ENCODE data around the gene CDC37.
"Not testable (repeated sequence)": the region's sequence is repeated elsewhere in the genome, so short reads cannot be mapped to it uniquely, and the experiment has no call there.

Gene CDC37

DNA sequence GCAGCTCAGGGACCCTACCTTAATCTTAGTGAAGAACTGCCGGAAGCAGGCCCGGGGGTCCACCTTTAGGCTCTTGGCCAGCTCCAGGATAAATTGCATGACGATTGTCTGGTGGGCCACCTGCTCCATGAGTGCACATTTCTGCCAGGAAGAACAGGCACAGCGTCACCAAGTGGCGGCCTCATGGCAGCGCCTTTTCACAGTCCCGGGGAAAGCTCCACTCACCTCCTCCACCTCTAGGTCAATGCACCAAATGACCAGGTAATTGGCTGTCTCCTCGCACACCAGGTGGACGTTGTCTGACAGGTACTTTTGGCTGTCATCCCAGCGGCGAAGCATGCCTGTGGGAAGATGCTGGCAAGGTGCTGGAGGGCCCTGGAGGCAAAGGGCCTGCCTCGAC lies 8.3 kb downstream of the CDC37 start:
- DNase-seq (ENCODE audit: low spot score) = no peak

DNA sequence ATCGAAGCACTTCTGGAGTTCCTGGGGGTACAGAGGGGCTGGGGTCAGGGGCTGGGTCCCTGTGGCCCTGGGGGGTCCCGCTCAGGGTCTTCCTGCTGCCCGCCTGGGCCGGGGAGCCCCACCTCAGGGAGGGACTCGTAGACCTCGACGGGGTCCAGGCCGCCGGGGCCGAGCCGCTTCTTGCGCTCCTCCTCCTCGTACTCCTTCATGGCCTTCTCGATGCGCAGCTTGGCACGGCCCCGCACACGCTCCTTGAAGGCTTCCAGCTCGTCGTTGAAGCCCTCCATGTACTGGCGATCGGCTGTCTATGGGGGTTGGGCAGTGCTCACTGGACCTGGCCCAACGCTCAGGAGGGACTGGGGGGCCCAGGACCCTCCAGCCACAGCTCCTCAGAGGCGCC lies 10.2 kb downstream of the CDC37 start:
- DNase-seq (ENCODE audit: low spot score) = no peak

- DNase-seq (ENCODE audit: low spot score) = no peak
These were observed 11.2 kb downstream of the CDC37 start for GRCh38 chr19:10392120-10392519.

DNA sequence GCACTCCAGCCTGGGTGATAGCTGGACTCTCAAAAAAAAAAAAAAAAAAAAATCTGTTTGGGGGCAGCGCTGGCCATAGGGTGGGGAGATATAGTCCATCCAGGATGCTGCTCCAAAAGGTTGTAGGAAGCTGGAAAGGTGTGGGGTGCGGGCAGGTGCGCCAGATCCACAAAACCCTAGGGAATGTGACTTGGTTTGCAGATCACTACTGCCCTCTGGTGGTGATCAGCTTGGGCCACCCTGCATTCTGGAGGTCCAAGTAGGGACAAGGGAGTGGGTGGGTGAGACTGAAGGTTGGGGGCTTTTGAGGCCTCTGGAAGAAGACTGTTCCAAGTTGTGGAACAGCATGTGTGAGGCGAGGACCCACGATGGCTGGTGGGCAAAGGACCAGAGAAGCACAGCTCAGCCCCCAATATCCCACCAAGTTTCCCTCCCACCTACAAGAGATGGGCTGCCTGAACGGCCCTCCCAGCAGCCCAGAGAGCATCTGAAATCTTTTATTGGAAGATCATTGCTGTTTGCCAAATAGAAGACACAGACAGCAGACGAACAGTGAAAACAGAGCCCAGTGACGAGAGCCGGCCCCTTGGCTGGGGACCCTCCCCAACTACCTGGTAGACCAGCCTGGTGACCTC lies 12.6 kb downstream of the CDC37 start:
- DNase-seq (ENCODE audit: low spot score) = peak; percentile 69

DNA sequence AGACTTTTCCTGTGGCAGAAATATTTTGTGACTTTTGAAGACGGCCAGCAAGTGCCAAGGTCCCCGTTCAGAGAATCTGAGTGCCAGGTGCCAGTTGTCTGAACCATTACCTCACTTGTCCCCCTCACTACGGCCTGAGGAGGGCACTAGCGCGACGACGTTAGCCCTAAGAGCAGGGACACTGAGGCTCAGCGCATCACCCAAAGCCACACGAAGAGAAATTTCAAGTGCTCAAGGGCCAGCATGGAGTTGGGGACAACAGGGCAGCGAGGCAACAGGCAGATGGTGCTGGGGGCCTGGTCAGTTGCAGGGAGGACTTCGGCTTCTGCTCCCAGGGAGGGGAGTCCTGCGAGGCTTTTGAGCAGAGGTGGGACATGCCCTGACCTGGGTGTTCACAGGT lies 13.5 kb downstream of the CDC37 start:
- no peak for DNase-seq (ENCODE audit: low spot score)

- DNase-seq (ENCODE audit: low spot score) = peak; percentile 79
These were observed 14.4 kb downstream of the CDC37 start for GRCh38 chr19:10388957-10389356.

- DNase-seq (ENCODE audit: low spot score) = no peak
These were observed 18.8 kb downstream of the CDC37 start for GRCh38 chr19:10384580-10384979.

DNA sequence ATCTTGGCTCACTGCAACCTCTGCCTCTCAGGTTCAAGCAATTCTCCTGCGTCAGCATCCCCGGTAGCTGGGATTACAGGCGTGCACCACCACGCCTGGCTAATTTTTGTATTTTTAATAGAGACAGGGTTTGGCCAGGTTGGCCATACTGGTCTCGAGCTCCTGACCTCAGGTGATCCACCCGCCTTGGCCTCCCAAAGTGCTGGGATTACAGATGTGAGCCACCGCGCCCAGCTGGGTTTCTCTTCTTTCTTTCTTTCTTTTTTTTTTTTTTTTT lies 20.2 kb downstream of the CDC37 start:
- not testable (repeated sequence) for DNase-seq (ENCODE audit: low spot score)

GRCh38 chr19:10380313-10381102 lies 22.8 kb downstream of the CDC37 start, which contains the start of gene TYK2:
Gene TYK2, minus strand, starts transcription at chr19:10380572. Its CDS starts 2,166 bp downstream, at chr19:10378406.
- peak; percentile 97 for DNase-seq (ENCODE audit: low spot score)

DNA sequence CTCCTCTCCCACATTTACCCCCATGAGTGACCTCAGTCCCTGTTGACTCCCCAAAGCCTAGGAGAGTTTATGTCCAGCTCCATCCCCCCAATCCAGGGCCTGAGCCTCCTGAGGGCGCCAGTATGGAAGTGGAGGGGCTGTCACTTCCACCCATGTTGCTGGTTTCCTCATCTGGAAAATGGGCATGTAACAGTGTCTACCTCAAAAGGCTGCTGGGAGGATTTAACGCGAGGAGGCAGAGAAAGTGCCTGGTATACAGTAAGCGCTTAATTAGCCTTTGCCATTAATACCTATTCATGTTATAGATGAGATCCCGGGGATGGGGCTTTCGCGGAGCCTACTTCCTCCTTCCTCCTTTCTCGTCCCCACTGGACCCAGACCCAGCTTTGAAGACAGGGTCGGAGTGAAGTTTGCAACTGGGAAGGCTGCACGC lies 23.4 kb downstream of the CDC37 start:
- DNase-seq (ENCODE audit: low spot score) = no peak

GRCh38 chr19:10378124-10378523 lies 25.2 kb downstream of the CDC37 start:
- DNase-seq (ENCODE audit: low spot score) = no peak

- not testable (repeated sequence) for DNase-seq (ENCODE audit: low spot score)
These were observed 26.2 kb downstream of the CDC37 start for GRCh38 chr19:10377140-10377640.

DNA sequence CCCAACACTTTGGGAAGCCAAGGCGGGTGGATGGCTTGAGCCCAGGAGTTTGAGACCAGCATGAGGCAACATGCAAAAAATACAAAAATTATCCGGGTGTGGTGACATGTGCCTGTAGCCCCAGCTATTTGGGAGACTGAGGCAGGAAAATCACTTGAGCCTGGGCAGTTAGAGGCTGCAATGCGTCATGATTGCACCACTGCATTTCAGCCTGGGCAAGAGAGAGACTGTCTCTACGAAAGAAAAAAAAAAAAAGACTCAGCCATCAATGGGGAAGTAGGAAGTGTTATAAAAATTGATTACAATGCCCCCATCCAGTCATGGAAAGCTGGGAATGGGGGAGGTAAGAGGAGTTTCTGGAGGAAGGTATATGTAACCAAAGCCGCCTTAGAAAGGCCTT lies 28.4 kb downstream of the CDC37 start:
- no peak for DNase-seq (ENCODE audit: low spot score)

- DNase-seq (ENCODE audit: low spot score) = no peak
These were observed 30.7 kb downstream of the CDC37 start for GRCh38 chr19:10372690-10373089.

DNA sequence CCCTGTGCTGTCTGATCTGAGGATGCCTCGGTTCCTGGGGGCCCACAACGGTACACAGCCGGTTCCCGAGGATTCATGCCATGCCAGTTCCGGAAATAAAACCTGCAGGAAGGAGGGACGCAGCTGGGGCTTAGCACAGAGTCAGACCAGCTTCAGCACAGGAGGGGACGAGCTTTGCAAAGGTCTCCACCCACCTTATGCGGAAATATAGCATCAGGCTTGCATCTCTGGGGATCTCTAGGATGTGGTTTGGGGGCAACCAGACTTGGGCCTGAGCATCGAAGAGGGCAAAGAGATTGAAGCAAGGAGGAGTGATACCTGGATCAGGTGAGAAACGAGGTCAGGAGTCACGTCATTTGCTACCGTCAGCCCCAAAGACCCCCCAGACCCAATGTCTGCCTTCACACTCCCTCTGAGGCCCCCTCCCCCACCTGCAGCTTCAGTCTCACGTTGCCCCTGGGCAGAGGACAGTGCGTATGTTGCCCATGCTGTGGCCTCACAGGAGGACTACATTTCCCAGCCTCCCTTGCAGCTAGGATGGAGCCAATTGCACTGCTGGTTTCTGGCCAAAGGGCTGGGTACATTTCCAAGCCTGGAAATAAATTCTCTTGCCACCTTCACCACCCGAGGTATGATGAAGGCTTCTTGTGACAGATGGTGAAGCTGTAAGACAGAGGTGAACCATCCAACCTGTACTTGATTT lies 35.1 kb downstream of the CDC37 start:
- DNase-seq (ENCODE audit: low spot score) = no peak

- not testable (repeated sequence) for DNase-seq (ENCODE audit: low spot score)
These were observed 36.3 kb downstream of the CDC37 start for GRCh38 chr19:10366950-10367512.

- no peak for DNase-seq (ENCODE audit: low spot score)
These were observed 37.8 kb downstream of the CDC37 start for GRCh38 chr19:10365518-10365917.

- no peak for DNase-seq (ENCODE audit: low spot score)
These were observed 38.7 kb downstream of the CDC37 start for GRCh38 chr19:10364644-10365043.

DNA sequence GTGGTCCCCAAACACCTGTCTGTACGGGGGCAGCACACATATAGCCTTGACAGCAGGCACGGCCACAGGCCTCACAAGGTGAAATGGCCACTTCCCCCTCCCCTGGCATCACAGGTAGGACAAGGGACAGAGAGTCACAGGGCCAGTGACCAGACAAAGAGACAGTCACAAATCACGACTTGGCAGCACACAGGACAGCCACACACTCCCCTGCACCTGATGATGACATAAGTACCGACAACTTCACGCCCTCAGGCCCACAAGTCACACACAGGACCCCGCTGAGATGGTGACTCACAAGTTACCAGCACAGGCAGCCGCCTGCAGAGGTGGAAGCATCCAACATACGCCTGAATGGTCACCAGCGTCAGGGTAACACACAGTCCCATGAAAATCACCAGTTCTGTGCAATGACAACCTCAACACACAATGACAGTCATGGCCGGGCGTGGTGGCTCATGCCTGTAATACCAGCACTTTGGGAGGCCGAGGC lies 39.5 kb downstream of the CDC37 start:
- DNase-seq (ENCODE audit: low spot score) = no peak

GRCh38 chr19:10362259-10362658 lies 41.1 kb downstream of the CDC37 start:
- DNase-seq (ENCODE audit: low spot score) = no peak

DNA sequence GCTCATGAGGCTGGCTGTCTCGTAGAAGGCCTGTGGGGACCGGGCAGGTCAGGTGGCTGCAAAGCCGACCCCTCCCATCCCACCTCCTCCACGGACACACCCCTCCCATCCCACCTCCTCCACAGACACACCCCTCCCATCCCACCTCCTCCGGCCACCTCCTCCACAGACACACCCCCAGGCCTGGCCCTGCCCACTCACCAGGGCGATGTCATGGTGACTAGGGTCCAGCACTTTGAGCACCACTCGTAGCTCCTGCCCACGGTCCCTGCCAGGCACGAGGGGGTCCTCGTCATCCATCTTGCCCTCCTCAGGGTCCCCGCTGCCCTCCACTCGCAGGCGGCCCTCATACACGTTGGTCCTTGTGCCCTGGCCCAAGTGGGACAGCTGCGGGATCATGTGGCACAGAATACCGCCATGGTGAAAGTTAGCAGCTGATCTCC lies 41.8 kb downstream of the CDC37 start:
- no peak for DNase-seq (ENCODE audit: low spot score)

GRCh38 chr19:10356431-10356830 lies 46.9 kb downstream of the CDC37 start:
- no peak for DNase-seq (ENCODE audit: low spot score)
